Esophagus muscularis mucosa (tissue), 3 donors: ENCODE data around the gene PTTG1IP.

Experiments used
- CTCF ChIP-seq, 3 experiments: fragments of 200-600 bp in 2 of 3; fragments of 450-650 bp in 1 of 3; sonication (generic) in 2 of 3; IDR thresholded peaks; one replicate each; pipeline ENCODE4 v1.5.1; 2017 to 2019; ENCODE audit warnings: antibody characterized with exemption in 3 of 3, mild to moderate bottlenecking in 2 of 3, moderate library complexity in 1 of 3
- POLR2A ChIP-seq: fragments of 450-650 bp; IDR thresholded peaks from one replicate; pipeline ENCODE4 v1.6.1; 2017; ENCODE audit warnings: antibody characterized with exemption, moderate library complexity, mild to moderate bottlenecking, low read depth

- peak; percentile 74 to 92 (median 85) for TF ChIP-seq CTCF (IDR thresholded peaks at IDR 0.05)
- no peak for TF ChIP-seq POLR2A
Measured at GRCh38 chr21:44892536-44893277, 19.2 kb upstream of the PTTG1IP start.
